SW480 (cell line): ENCODE measurements around the gene SLC28A1.
"Not testable (repeated sequence)": the region's sequence is repeated elsewhere in the genome, so short reads cannot be mapped to it uniquely, and the experiment has no call there.

Source experiments
- DNase-seq: peaks from one replicate; pipeline ENCODE4 v3.0.0-alpha.2; 2016; ENCODE audit warnings: low spot score

SLC28A1 gene

GRCh38 chr15:84970843-84971242, 86.4 kb downstream of the SLC28A1 start:
- DNase-seq = no peak

GRCh38 chr15:84973492-84974460, 89.3 kb downstream of the SLC28A1 start:
- DNase-seq = no peak

GRCh38 chr15:84975871-84976351, 91.4 kb downstream of the SLC28A1 start:
- DNase-seq = no peak

DNA sequence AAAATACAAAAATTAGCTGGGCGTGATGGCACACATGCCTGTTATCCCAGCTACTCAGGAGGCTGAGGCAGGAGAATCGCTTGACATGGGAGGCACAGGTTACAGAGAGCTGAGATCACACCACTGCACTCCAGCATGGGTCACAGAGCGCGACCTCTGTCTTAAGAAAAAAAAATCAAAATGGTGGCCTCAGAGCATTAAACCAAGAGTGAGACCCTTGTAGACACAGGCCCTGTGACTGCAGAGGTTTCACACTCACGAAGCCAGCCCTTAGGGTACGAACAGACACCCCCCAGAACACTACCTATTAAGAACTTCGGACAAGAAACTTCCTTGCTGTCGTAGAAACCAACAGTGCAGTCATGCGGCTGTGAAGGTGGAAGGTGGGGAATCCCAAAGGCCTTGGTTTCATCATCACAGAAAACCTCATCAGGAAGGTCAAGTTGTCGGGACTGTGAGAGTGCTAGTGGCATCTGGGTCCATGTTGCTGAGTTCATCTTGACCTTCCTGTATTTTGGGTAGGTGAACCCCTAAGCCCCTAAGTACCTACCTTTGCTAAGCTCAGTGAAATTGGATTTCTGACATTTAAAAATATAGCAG, 92.4 kb downstream of the SLC28A1 start:
- DNase-seq = no peak

DNA sequence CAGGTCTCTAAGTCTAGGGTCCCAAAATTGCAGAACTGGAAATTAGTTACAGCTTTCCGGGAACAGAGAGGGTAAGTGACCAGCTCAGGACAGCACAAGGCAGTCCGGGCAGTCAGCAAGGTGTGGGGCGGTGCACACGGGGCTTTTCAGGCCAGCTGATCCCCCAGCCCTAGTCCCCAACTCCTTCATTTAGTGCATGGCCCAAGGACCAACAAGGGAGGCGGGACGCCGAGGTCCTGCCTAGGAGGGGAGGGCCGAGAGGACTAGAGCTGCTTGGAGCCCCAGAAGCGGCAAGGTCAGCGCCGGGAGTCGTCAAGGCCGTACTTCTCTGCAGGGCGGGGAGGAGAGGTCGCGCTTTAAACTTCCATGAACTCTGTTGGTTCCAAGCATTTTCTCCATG, 95.2 kb downstream of the SLC28A1 start:
- no peak for DNase-seq

DNA sequence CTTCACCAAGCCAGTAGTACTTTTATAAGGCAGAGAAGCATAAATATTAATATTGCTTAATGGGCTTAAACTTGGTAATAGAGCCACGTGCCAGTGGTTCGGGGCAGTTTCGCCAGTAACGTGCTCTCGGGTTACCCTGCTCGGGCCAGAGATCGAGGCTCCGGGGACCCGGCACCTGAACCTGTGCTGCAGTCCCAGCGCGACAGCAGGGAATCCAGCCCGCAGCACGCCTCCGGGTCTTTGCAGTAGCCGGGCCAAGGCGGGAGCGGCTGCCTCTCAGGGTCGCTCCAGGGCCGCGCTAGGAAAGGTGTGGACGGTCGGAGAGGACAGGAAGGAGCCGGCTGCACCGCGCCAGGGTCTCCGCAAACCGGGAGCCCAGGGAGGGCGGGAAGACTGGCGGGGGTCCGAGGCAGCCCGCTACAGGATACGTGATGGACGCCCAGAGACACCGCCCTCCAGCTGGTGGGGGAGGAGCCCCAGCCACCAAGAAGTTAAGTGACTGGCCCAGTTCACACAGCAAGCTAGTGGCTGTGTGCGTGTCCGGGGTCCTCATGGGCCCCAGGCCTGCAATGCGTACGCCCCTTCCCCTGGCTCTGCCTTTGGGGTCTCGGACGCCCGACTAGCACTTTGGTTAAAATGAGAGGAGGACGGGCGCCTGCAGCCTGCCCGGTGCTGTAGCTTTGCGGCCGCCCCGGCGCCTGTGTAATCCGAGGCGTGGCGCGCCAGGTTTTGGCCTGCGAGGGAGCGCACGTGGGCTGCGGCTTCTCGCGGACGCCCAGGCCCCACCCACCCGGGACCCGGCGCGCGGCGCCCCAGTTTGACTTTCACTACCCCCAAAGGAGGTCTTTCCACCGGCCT, 96.0 kb downstream of the SLC28A1 start:
- DNase-seq = peak; percentile 77

- peak; percentile 96 for DNase-seq
Observed at GRCh38 chr15:84981054-84981710, 96.7 kb downstream of the SLC28A1 start.

GRCh38 chr15:84981711-84982300, 97.3 kb downstream of the SLC28A1 start, which contains the start of gene PDE8A:
PDE8A (plus strand) TSS chr15:84981856; CDS start chr15:84982163, 307 bp downstream.
- peak; percentile 44 for DNase-seq

- DNase-seq = no peak
Observed at GRCh38 chr15:84982301-84982920, 97.9 kb downstream of the SLC28A1 start.

DNA sequence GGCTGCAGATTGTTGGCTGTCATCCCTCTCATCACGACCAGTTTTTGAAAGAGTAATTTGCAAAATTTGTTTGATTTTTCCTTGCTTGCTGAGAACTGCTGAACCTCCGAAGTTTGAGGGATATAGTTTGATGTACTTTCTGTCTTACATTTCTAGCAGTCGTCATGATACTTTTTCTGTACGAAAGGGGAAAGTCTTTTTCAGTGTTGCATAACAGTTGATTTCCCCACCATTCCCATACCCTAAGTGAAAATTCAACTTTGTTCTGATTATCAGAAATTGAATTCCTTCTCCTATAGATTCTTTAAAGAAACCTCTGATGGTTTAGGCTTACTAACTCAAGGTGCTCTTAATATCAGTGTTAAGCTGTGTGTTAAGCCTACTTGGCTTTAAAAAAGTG, 98.8 kb downstream of the SLC28A1 start:
- DNase-seq = no peak

- no peak for DNase-seq
Observed at GRCh38 chr15:84983711-84984110, 99.2 kb downstream of the SLC28A1 start.

- no peak for DNase-seq
Observed at GRCh38 chr15:84985158-84985557, 100.7 kb downstream of the SLC28A1 start.

GRCh38 chr15:84987351-84987750, 102.9 kb downstream of the SLC28A1 start:
- not testable (repeated sequence) for DNase-seq

DNA sequence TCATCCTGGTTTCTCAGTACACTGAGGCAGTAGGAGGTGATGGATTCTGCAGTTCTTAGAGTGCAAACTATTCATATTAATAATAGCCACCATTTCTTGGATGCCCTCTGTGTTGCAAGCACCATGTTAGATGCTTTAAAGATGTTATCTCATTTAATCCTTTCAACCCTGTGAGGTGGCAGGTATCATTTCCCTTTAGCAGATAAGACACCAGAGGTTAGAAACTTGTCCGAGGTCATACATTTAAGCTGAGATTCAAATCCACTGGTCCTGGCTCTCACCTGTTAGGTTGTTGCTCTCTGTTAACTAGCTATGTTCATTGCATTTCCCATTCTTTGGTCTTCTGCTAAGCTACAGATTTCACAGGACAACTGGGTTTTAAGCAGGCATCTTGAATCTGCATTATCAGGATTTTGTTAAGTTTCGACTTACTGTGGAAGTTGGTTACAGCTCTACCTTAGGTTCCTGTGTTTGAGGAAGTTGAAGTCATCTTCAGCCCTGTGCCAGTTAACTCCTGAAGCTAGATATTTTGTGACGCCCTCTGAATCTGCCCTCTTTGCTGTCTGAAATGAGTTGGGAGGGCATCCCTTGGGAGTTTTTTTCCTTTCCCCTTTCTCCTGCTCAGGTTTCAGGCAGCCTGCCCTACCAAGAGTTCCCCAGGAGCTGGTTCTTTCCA, 103.6 kb downstream of the SLC28A1 start:
- DNase-seq = no peak

GRCh38 chr15:84988909-84989644, 104.6 kb downstream of the SLC28A1 start:
- DNase-seq = no peak

- no peak for DNase-seq
Observed at GRCh38 chr15:84990507-84990906, 106.0 kb downstream of the SLC28A1 start.

DNA sequence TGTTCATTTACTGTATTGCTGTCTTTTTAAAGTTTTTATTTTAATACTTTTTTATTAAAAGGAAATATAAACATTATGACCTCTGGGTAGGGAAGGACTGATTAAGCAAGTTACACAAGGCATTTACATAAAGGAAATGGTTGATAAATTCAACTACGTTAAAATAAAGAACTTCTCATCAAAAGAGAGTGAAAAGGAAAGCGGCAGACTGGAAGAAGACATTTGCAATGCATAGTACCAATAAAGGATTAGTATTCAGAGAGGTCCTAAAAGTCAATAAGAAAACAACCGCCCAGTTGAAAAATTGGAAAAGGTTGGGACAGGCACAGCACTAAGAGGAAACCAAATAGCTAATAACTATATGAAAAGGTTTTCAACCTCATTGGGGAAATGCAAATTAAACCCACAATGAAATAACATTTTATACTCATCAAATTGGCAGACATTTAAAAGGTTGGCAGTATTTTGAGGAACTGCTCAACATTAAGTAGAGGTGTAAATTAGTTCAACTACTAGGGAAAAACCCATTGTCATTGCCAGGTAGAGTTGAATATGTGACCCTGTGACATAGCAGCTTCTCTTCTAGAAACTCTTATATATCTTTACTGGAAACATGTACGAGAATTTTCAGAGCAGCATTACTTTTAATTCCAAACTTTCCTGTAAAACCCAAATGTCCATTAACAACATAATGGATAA, 106.7 kb downstream of the SLC28A1 start:
- DNase-seq = no peak

DNA sequence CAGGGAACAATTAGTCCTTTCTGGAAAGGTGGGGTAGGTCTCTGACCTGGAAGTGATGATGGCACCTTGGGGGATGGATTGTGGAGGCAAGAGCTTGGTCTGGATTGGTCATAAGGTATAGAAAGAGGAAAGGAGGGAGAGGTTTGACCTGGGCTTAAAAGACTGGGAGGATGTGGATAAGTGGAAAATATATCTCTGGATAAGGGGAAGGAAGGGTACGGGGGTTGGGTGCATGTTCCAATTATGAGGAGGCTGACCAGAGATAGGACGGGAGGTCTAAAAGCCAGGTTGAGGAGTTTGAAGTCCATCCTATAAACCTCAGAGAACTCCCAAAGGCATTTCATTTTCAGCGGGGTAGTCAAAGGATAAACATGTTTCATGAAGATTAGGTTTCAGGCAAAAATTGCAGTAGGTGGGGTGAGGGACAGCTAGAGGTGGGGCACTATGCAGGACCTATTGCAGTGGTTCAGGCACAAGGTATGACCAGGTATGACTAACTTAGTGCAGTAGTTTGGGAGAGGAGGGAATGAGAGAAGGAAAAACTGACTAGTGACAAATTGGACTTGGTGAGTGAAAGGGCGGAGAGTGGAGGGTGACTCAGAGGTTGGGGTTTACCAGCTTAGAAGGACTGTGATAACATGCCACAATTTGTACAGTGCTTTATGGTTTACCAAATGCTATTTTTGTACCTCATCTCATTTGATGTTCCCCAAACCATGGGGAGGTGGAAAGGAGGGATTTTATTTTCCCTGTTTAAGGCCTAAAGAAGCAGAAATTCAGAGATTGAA, 107.9 kb downstream of the SLC28A1 start:
- peak; percentile 86 for DNase-seq
